Endothelial cell of umbilical vein (primary cell): ENCODE results near the gene CEP164. TPM values are rescaled to one million over a fixed set of nuclear protein-coding genes. Genes with fewer than 3 reads are reported as not detected.

Experiments used
- BruUV-seq: library from RNA; stranded (reverse); fragments of 400-500 nt; replicated peaks from 2 replicates; lab custom pipeline; 2021; lab: Mats Ljungman, UMichigan
- CTCF ChIA-PET: fragments of 300-600, 350-600 bp; sonication (Branson Sonifier 250); formaldehyde crosslinking; loops from one replicate; lab custom pipeline; 2021; ENCODE audit warnings: antibody characterized with exemption, inconsistent platforms; lab: Charles Lee
- POLR2A ChIA-PET: fragments of 300-600, 350-600 bp; sonication (Branson Sonifier 250); formaldehyde crosslinking; loops from one replicate; lab custom pipeline; 2021; ENCODE audit warnings: antibody characterized with exemption, inconsistent platforms; lab: Charles Lee
- DNase-seq: peaks from one replicate; pipeline ENCODE4 v3.0.0-alpha.2; 2011; ENCODE audit warnings: low read depth, low spot score
- FAIRE-seq: peaks from 2 replicates; lab custom pipeline; 2011; peaks lifted over from hg19 to GRCh38; lab: Jason Lieb, UNC
- H2AFZ ChIP-seq: 2 replicates; pipeline ENCODE4 v1.6.0; 2012; ENCODE audit warnings: low read depth, low read length, control low read depth, inconsistent platforms
- H3K27ac ChIP-seq: 2 replicates; pipeline ENCODE4 v1.5.1; 2011; ENCODE audit warnings: low read depth, mild to moderate bottlenecking, control low read depth, low read length, moderate library complexity; ENCODE audit not compliant: insufficient read depth
- H3K27me3 ChIP-seq, 2 experiments: 2 replicates each; pipeline versions ENCODE4 v1.6.0 to v1.6.1; 2011; ENCODE audit warnings: low read length in 2 of 2, mixed read lengths in 1 of 2; ENCODE audit not compliant: control insufficient read depth in 2 of 2, insufficient read depth in 2 of 2
- H3K36me3 ChIP-seq, 2 experiments: 2 replicates in 1 of 2; 3 replicates in 1 of 2; pipeline ENCODE4 v1.5.1; 2011; ENCODE audit warnings: low read length in 2 of 2, mild to moderate bottlenecking in 1 of 2, moderate library complexity in 1 of 2; ENCODE audit not compliant: control insufficient read depth in 2 of 2, insufficient read depth in 2 of 2; ENCODE audit errors: extremely low read depth in 1 of 2
- H3K4me1 ChIP-seq: 3 replicates; pipeline ENCODE4 v1.5.1; 2011; ENCODE audit warnings: mild to moderate bottlenecking, low read length; ENCODE audit not compliant: control insufficient read depth, insufficient read depth; ENCODE audit errors: extremely low read depth
- H3K4me2 ChIP-seq: 2 replicates; pipeline ENCODE4 v1.6.1; 2011; ENCODE audit warnings: low read length, control low read depth, mixed read lengths; ENCODE audit not compliant: insufficient read depth
- H3K4me3 ChIP-seq, 3 experiments: fragments of 200-600 bp in 1 of 3; sonication (generic), shearing (Covaris generic) in 1 of 3; replicated peaks in 1 of 3; 2 replicates each; pipeline ENCODE4 v1.5.1; 2011 to 2016; ENCODE audit warnings: control low read depth in 3 of 3, low read length in 3 of 3, mild to moderate bottlenecking in 2 of 3, inconsistent platforms in 1 of 3, low read depth in 1 of 3, moderate library complexity in 1 of 3; ENCODE audit not compliant: insufficient read depth in 1 of 3
- H3K79me2 ChIP-seq: 2 replicates; pipeline ENCODE4 v1.6.0; 2012; ENCODE audit warnings: low read length, inconsistent platforms; ENCODE audit not compliant: control insufficient read depth, insufficient read depth
- H3K9ac ChIP-seq: replicated peaks from 2 replicates; pipeline ENCODE3; 2011; ENCODE audit warnings: low read length, control low read depth; ENCODE audit not compliant: insufficient read depth; ENCODE audit errors: extremely low read depth
- H3K9me1 ChIP-seq: replicated peaks from 3 replicates; pipeline ENCODE4 v1.6.0; 2011; ENCODE audit warnings: mild to moderate bottlenecking, low read length; ENCODE audit not compliant: control insufficient read depth, insufficient read depth; ENCODE audit errors: extremely low read depth
- H3K9me3 ChIP-seq: replicated peaks from 2 replicates; pipeline ENCODE4 v1.5.1; 2012; ENCODE audit warnings: low read length, inconsistent platforms; ENCODE audit not compliant: control insufficient read depth, insufficient read depth
- H4K20me1 ChIP-seq: replicated peaks from 2 replicates; pipeline ENCODE3; 2011; ENCODE audit warnings: mild to moderate bottlenecking, low read length; ENCODE audit not compliant: control insufficient read depth, insufficient read depth; ENCODE audit errors: extremely low read depth
- EZH2 ChIP-seq: IDR thresholded peaks from 2 replicates; pipeline ENCODE4 v1.6.1; 2012; ENCODE audit warnings: borderline replicate concordance, low read depth, mild to moderate bottlenecking, moderate library complexity, low read length, inconsistent platforms; ENCODE audit not compliant: severe bottlenecking
- FOS ChIP-seq: IDR thresholded peaks from 2 replicates; pipeline ENCODE4 v1.6.1; 2011; ENCODE audit warnings: mild to moderate bottlenecking, low read length, moderate library complexity, borderline replicate concordance; ENCODE audit not compliant: insufficient read depth
- GATA2 ChIP-seq: IDR thresholded peaks from 2 replicates; pipeline ENCODE4 v1.7.0; 2011; ENCODE audit warnings: low read depth, mild to moderate bottlenecking, moderate library complexity, mixed read lengths, low read length; ENCODE audit not compliant: insufficient read length, insufficient read depth
- JUN ChIP-seq: IDR thresholded peaks from 2 replicates; pipeline ENCODE4 v1.6.1; 2011; ENCODE audit warnings: borderline replicate concordance, low read depth; ENCODE audit not compliant: insufficient read length, insufficient read depth
- MYC ChIP-seq: IDR thresholded peaks from one replicate; pipeline ENCODE4 v1.6.1; 2011; ENCODE audit warnings: mild to moderate bottlenecking, low read depth, low read length
- POLR2A ChIP-seq: IDR thresholded peaks from 2 replicates; pipeline ENCODE4 v1.6.1; 2012; ENCODE audit warnings: low read depth, mild to moderate bottlenecking, control low read depth, low read length
- POLR2AphosphoS5 ChIP-seq: IDR thresholded peaks from 2 replicates; pipeline ENCODE4 v1.6.1; 2012; ENCODE audit warnings: low read depth, mild to moderate bottlenecking, control low read depth, low read length, moderate library complexity; ENCODE audit not compliant: insufficient read depth
- dilution Hi-C: fragments of 300-500 bp; cut with MboI; formaldehyde crosslinking; loops from one replicate; pipeline ENCODE4 v1.15.0; 2019; ENCODE audit warnings: low sequenced_read_pairs; ENCODE audit not compliant: extremely low pct_ligation_motif_present
- intact Hi-C: fragments of 100-400 bp; cut with micrococcal nuclease; formaldehyde crosslinking; loops from one replicate; pipeline ENCODE4 v1.10.0; 2022
- polyA plus RNA-seq, 4 experiments: library from polyadenylated mRNA; depleted of rRNA in 3 of 4; stranded (reverse) in 3 of 4; unstranded in 1 of 4; fragments of >200 nt; gene quantifications; 2 replicates each; pipeline versions ENCODE4 v1.2.1 to v1.2.3, GENCODE V29; 2011 to 2012; ENCODE audit warnings: missing spikeins in 1 of 4
- total RNA-seq: library from RNA; stranded (reverse); gene quantifications from 2 replicates; pipeline ENCODE4 v1.2.3, GENCODE V29; 2021
- TF ChIP-seq, protein P1 (sequence below): IDR thresholded peaks from 2 replicates; pipeline ENCODE4 v1.6.1; 2011; ENCODE audit not compliant: insufficient read depth, insufficient read length
- TF ChIP-seq, protein P2 (sequence below), 2 donors: IDR thresholded peaks; 1 replicate in 1 of 2; 2 replicates in 1 of 2; pipeline ENCODE4 v1.5.1; 2011; ENCODE audit warnings: low read length in 2 of 2, mild to moderate bottlenecking in 2 of 2, moderate library complexity in 2 of 2, control low read depth in 1 of 2, inconsistent platforms in 1 of 2, low read depth in 1 of 2; ENCODE audit not compliant: insufficient read depth in 1 of 2; ENCODE audit errors: extremely low read depth in 1 of 2

CEP164 gene
- total and polyA plus RNA-seq, 2 donors (not counting 3 experiments of a cell fraction or from before 2014, with no cell fraction given): 22.7 to 48.4 TPM

- Histone ChIP-seq H3K9me3 (no peaks in the 10 kb centered on the region), H3K4me3 (no peak overlapping the region), H3K27ac (no peak overlapping the region), H3K79me2 (no peaks in the 10 kb centered on the region), H3K4me2 (no peak overlapping the region), H3K9me1 (no peaks in the 10 kb centered on the region), H4K20me1 (no peaks in the 10 kb centered on the region), H3K36me3 (peaks cover 7 to 22% of the 10 kb centered on the region in 2 experiments), H3K9ac (no peak overlapping the region), H2AFZ (no peak overlapping the region), H3K4me1 (no peaks in the 10 kb centered on the region), H3K27me3 (no peaks in the 10 kb centered on the region)
- BruUV-seq: no TSS peak
- intact Hi-C loops (no loop called here), dilution Hi-C loops (no loop called here)
- ChIA-PET CTCF (interaction anchor here (4.8 kb wide), 1 partner anchor 18 kb away, joined by 21 read pairs; no protein-coding TSS in a partner anchor), POLR2A (no interaction called here)
- TF ChIP-seq EZH2: no peak
- no peak for TF ChIP-seq POLR2AphosphoS5
- TF ChIP-seq FOS: no peak
- no peak for TF ChIP-seq POLR2A
- TF ChIP-seq, protein P1, sequence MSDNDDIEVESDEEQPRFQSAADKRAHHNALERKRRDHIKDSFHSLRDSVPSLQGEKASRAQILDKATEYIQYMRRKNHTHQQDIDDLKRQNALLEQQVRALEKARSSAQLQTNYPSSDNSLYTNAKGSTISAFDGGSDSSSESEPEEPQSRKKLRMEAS: no peak
- TF ChIP-seq, protein P2, sequence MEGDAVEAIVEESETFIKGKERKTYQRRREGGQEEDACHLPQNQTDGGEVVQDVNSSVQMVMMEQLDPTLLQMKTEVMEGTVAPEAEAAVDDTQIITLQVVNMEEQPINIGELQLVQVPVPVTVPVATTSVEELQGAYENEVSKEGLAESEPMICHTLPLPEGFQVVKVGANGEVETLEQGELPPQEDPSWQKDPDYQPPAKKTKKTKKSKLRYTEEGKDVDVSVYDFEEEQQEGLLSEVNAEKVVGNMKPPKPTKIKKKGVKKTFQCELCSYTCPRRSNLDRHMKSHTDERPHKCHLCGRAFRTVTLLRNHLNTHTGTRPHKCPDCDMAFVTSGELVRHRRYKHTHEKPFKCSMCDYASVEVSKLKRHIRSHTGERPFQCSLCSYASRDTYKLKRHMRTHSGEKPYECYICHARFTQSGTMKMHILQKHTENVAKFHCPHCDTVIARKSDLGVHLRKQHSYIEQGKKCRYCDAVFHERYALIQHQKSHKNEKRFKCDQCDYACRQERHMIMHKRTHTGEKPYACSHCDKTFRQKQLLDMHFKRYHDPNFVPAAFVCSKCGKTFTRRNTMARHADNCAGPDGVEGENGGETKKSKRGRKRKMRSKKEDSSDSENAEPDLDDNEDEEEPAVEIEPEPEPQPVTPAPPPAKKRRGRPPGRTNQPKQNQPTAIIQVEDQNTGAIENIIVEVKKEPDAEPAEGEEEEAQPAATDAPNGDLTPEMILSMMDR (IDR thresholded peaks at IDR 0.05; ENCODE audit: extremely low read depth in 1 of 2, insufficient read depth in 1 of 2, low read depth in 1 of 2, low read length in 2 of 2): no peak
- no peak for TF ChIP-seq GATA2
- TF ChIP-seq JUN: no peak
- TF ChIP-seq MYC: no peak
- no peak for DNase-seq
- no peak for FAIRE-seq
Observed at GRCh38 chr11:117408356-117408755, 80.7 kb downstream of the CEP164 start.
